Neural cell (in vitro differentiated cells): ENCODE measurements around the gene CRHBP. TPM values are rescaled to one million over a fixed set of nuclear protein-coding genes. Genes with fewer than 3 reads are reported as not detected.

Experiments
- H2AFZ ChIP-seq: fragments of 200-600, 300-800 bp; sonication (generic), shearing (Covaris generic); 2 replicates; pipeline ENCODE4 v1.6.0; 2014; ENCODE audit warnings: low read depth, mild to moderate bottlenecking, antibody characterized with exemption, low read length, moderate library complexity
- H3F3A ChIP-seq: fragments of 200-600 bp; shearing (Covaris generic); 2 replicates; pipeline ENCODE4 v1.6.1; 2016; ENCODE audit warnings: mild to moderate bottlenecking, moderate library complexity, mixed read lengths, antibody characterized with exemption, low read length; ENCODE audit not compliant: insufficient read depth, poor library complexity, severe bottlenecking
- H3K27ac ChIP-seq: fragments of 200-600, 300-800 bp; sonication (generic), shearing (Covaris generic); 2 replicates; pipeline ENCODE4 v1.5.1; 2014; ENCODE audit warnings: mild to moderate bottlenecking, low read length, moderate library complexity
- H3K27me3 ChIP-seq: fragments of 300-800, 200-600 bp; sonication (generic), shearing (Covaris generic); 2 replicates; pipeline ENCODE4 v1.6.0; 2014; ENCODE audit warnings: mild to moderate bottlenecking, low read depth, low read length, moderate library complexity; ENCODE audit not compliant: insufficient read depth
- H3K36me3 ChIP-seq: fragments of 300-800, 200-600 bp; sonication (generic), shearing (Covaris generic); 2 replicates; pipeline ENCODE4 v1.5.1; 2014; ENCODE audit warnings: mild to moderate bottlenecking, antibody characterized with exemption, low read length, moderate library complexity; ENCODE audit not compliant: insufficient read depth
- H3K4me2 ChIP-seq: fragments of 300-800, 200-600 bp; sonication (generic), shearing (Covaris generic); 2 replicates; pipeline ENCODE4 v1.6.0; 2014; ENCODE audit warnings: mild to moderate bottlenecking, low read length
- H3K4me3 ChIP-seq: fragments of 300-800, 200-600 bp; sonication (generic), shearing (Covaris generic); 2 replicates; pipeline ENCODE4 v1.5.1; 2014; ENCODE audit warnings: mild to moderate bottlenecking, low read length, moderate library complexity
- H3K79me2 ChIP-seq: fragments of 200-600 bp; shearing (Covaris generic); replicated peaks from 2 replicates; pipeline ENCODE4 v1.6.0; 2014; ENCODE audit warnings: mild to moderate bottlenecking, low read length, moderate library complexity; ENCODE audit not compliant: insufficient read depth
- H3K9ac ChIP-seq: fragments of 300-800, 200-600 bp; sonication (generic), shearing (Covaris generic); 2 replicates; pipeline ENCODE4 v1.6.1; 2016; ENCODE audit warnings: mild to moderate bottlenecking, low read length, mixed read lengths
- H3K9me2 ChIP-seq: fragments of 200-600 bp; shearing (Covaris generic); 2 replicates; pipeline ENCODE4 v1.6.1; 2016; ENCODE audit warnings: mild to moderate bottlenecking, low read length, mixed read lengths; ENCODE audit not compliant: insufficient read depth
- H3K9me3 ChIP-seq: fragments of 200-600, 300-800 bp; sonication (generic), shearing (Covaris generic); 2 replicates; pipeline ENCODE4 v1.6.1; 2016; ENCODE audit warnings: mild to moderate bottlenecking, mixed run types, low read length, moderate library complexity, mixed read lengths
- H4K20me1 ChIP-seq: fragments of 200-600 bp; shearing (Covaris generic); 2 replicates; pipeline ENCODE4 v1.6.1; 2016; ENCODE audit warnings: mild to moderate bottlenecking, mixed run types; ENCODE audit not compliant: insufficient read depth
- EP300 ChIP-seq: fragments of 450-650 bp; conservative IDR thresholded peaks from 2 replicates; pipeline ENCODE4 v1.6.1; 2014; ENCODE audit warnings: antibody characterized with exemption, mild to moderate bottlenecking, moderate library complexity; ENCODE audit not compliant: poor library complexity, severe bottlenecking
- EZH2 ChIP-seq: fragments of 200-600, 300-800 bp; shearing (Covaris generic), sonication (generic); IDR thresholded peaks from 2 replicates; pipeline ENCODE4 v1.6.1; 2014; ENCODE audit warnings: antibody characterized with exemption, low read length, borderline replicate concordance, mild to moderate bottlenecking; ENCODE audit not compliant: insufficient read depth, poor library complexity, severe bottlenecking
- MXI1 ChIP-seq: fragments of 450-650 bp; conservative IDR thresholded peaks from 2 replicates; pipeline ENCODE4 v1.6.1; 2014; ENCODE audit warnings: antibody characterized with exemption, mild to moderate bottlenecking; ENCODE audit not compliant: poor library complexity, severe bottlenecking
- POLR2AphosphoS5 ChIP-seq: IDR thresholded peaks from 2 replicates; pipeline ENCODE4 v1.6.1; 2012
- RAD21 ChIP-seq: fragments of 450-650 bp; conservative IDR thresholded peaks from 2 replicates; pipeline ENCODE4 v1.6.1; 2014; ENCODE audit warnings: antibody characterized with exemption, mild to moderate bottlenecking, moderate library complexity
- REST ChIP-seq: IDR thresholded peaks from 2 replicates; pipeline ENCODE4 v1.6.1; 2012; ENCODE audit warnings: borderline replicate concordance
- SMC3 ChIP-seq: fragments of 450-650 bp; conservative IDR thresholded peaks from 2 replicates; pipeline ENCODE4 v1.6.1; 2014; ENCODE audit warnings: antibody characterized with exemption, mild to moderate bottlenecking, moderate library complexity; ENCODE audit not compliant: poor library complexity
- TAF1 ChIP-seq: IDR thresholded peaks from 2 replicates; pipeline ENCODE4 v1.6.1; 2012; ENCODE audit warnings: low read depth
- polyA plus RNA-seq: library from polyadenylated mRNA; depleted of rRNA; stranded (reverse); fragments of >200 nt; gene quantifications from 2 replicates; pipeline ENCODE4 v1.2.3, GENCODE V29; 2014
- TF ChIP-seq, protein P1 (sequence below): fragments of 450-650 bp; IDR thresholded peaks from 2 replicates; pipeline ENCODE4 v1.5.1; 2014; ENCODE audit warnings: antibody characterized with exemption, mild to moderate bottlenecking, moderate library complexity; ENCODE audit not compliant: poor library complexity, severe bottlenecking

CRHBP gene
- polyA plus RNA-seq, 1 donor from 2014 or later: not detected

GRCh38 chr5:76926329-76927105, 26.3 kb upstream of the CRHBP start:
- Histone ChIP-seq H3K36me3 (no peaks in the 10 kb centered on the region), H2AFZ (no peak overlapping the region), H3F3A (no peaks in the 10 kb centered on the region), H3K9me3 (no peaks in the 10 kb centered on the region), H3K9me2 (no peaks in the 10 kb centered on the region), H3K4me3 (no peak overlapping the region), H3K27ac (no peak overlapping the region), H3K79me2 (no peaks in the 10 kb centered on the region), H4K20me1 (no peaks in the 10 kb centered on the region), H3K4me2 (no peak overlapping the region), H3K9ac (no peak overlapping the region), H3K27me3 (no peaks in the 10 kb centered on the region)
- TF ChIP-seq MXI1: no peak

GRCh38 chr5:76927961-76928360, 24.9 kb upstream of the CRHBP start:
- Histone ChIP-seq H3K36me3 (no peaks in the 10 kb centered on the region), H3K4me3 (no peak overlapping the region), H3F3A (no peaks in the 10 kb centered on the region), H2AFZ (no peak overlapping the region), H3K9ac (no peak overlapping the region), H3K4me2 (no peak overlapping the region), H3K27me3 (no peaks in the 10 kb centered on the region), H3K9me2 (no peaks in the 10 kb centered on the region), H3K79me2 (no peaks in the 10 kb centered on the region), H4K20me1 (no peaks in the 10 kb centered on the region), H3K9me3 (no peaks in the 10 kb centered on the region), H3K27ac (no peak overlapping the region)
- TF ChIP-seq RAD21 (no peak), POLR2AphosphoS5 (no peak), TAF1 (no peak), EP300 (no peak), SMC3 (no peak), MXI1 (no peak), REST (no peak), EZH2 (no peak)
- TF ChIP-seq, protein P1, sequence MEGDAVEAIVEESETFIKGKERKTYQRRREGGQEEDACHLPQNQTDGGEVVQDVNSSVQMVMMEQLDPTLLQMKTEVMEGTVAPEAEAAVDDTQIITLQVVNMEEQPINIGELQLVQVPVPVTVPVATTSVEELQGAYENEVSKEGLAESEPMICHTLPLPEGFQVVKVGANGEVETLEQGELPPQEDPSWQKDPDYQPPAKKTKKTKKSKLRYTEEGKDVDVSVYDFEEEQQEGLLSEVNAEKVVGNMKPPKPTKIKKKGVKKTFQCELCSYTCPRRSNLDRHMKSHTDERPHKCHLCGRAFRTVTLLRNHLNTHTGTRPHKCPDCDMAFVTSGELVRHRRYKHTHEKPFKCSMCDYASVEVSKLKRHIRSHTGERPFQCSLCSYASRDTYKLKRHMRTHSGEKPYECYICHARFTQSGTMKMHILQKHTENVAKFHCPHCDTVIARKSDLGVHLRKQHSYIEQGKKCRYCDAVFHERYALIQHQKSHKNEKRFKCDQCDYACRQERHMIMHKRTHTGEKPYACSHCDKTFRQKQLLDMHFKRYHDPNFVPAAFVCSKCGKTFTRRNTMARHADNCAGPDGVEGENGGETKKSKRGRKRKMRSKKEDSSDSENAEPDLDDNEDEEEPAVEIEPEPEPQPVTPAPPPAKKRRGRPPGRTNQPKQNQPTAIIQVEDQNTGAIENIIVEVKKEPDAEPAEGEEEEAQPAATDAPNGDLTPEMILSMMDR: no peak
